Nephron progenitor cell (in vitro differentiated cells): Measurements from ENCODE around the gene BRMS1L.
"Not testable (repeated sequence)": the region's sequence is repeated elsewhere in the genome, so short reads cannot be mapped to it uniquely, and the experiment has no call there.

Experiments used
- DNase-seq: peaks from one replicate; pipeline ENCODE4 v3.0.0; 2021
- H3K27ac Mint-ChIP-seq: 2 replicates; pipeline ENCODE4 v1.8.0; 2021; ENCODE audit warnings: mild to moderate bottlenecking, moderate library complexity, mixed read lengths
- H3K27me3 Mint-ChIP-seq: 2 replicates; pipeline ENCODE4 v1.8.0; 2021; ENCODE audit warnings: mild to moderate bottlenecking, low read depth, mixed read lengths; ENCODE audit not compliant: poor library complexity
- H3K36me3 Mint-ChIP-seq: 2 replicates; pipeline ENCODE4 v1.8.0; 2021; ENCODE audit warnings: low read depth, mixed read lengths
- H3K4me1 Mint-ChIP-seq: 2 replicates; pipeline ENCODE4 v1.8.0; 2021; ENCODE audit warnings: mixed read lengths
- H3K4me3 Mint-ChIP-seq: 2 replicates; pipeline ENCODE4 v1.8.0; 2021; ENCODE audit warnings: mild to moderate bottlenecking, moderate library complexity, mixed read lengths
- H3K9me3 Mint-ChIP-seq: 2 replicates; pipeline ENCODE4 v1.8.0; 2021; ENCODE audit warnings: mild to moderate bottlenecking, moderate library complexity, mixed read lengths
- CTCF ChIP-seq: fragments of 200-600 bp; sonication (generic); IDR thresholded peaks from 2 replicates; pipeline ENCODE4 v1.5.0; 2021; ENCODE audit warnings: antibody characterized with exemption

Gene BRMS1L

GRCh38 chr14:35826218-35826951 lies at the start of gene BRMS1L:
Gene BRMS1L (plus strand): TSS chr14:35826338. CDS start chr14:35826517, 179 bp downstream.
- DNase-seq: peak; percentile 99
- Mint-ChIP-seq H3K4me3 (peak within 1 kb of the TSS; percentile 95), H3K9me3 (peaks cover 3% of the 10 kb centered on the region), H3K36me3 (peaks cover 17% of the 10 kb centered on the region), H3K4me1 (peaks cover 28% of the 10 kb centered on the region), H3K27me3 (peaks cover 15% of the 10 kb centered on the region), H3K27ac (peak within 1 kb of the TSS; percentile 98)
- TF ChIP-seq CTCF: no peak

GRCh38 chr14:35776823-35777222 lies 49.3 kb upstream of the BRMS1L start:
- DNase-seq: no peak
- Mint-ChIP-seq H3K36me3 (peaks cover 17% of the 10 kb centered on the region), H3K4me3 (no peak overlapping the region), H3K4me1 (no peaks in the 10 kb centered on the region), H3K27ac (no peak overlapping the region), H3K9me3 (peaks cover 18% of the 10 kb centered on the region), H3K27me3 (no peaks in the 10 kb centered on the region)
- no peak for TF ChIP-seq CTCF

GRCh38 chr14:35777550-35777949 lies 48.6 kb upstream of the BRMS1L start:
- Mint-ChIP-seq H3K9me3 (peaks cover 18% of the 10 kb centered on the region), H3K36me3 (peaks cover 17% of the 10 kb centered on the region)
- not testable (repeated sequence) for H3K27ac Mint-ChIP-seq, H3K27me3 Mint-ChIP-seq, H3K4me1 Mint-ChIP-seq, DNase-seq, H3K4me3 Mint-ChIP-seq

GRCh38 chr14:35779368-35779767 lies 46.8 kb upstream of the BRMS1L start:
- Mint-ChIP-seq H3K9me3 (peaks cover 18% of the 10 kb centered on the region), H3K27ac (no peak overlapping the region), H3K4me3 (no peak overlapping the region), H3K4me1 (no peaks in the 10 kb centered on the region), H3K36me3 (peaks cover 17% of the 10 kb centered on the region), H3K27me3 (no peaks in the 10 kb centered on the region)
- TF ChIP-seq CTCF: no peak
- no peak for DNase-seq

GRCh38 chr14:35783699-35784098 lies 42.4 kb upstream of the BRMS1L start:
- Mint-ChIP-seq H3K27me3 (no peaks in the 10 kb centered on the region), H3K9me3 (peaks cover 18% of the 10 kb centered on the region), H3K4me1 (no peaks in the 10 kb centered on the region), H3K27ac (no peak overlapping the region), H3K36me3 (peaks cover 17% of the 10 kb centered on the region), H3K4me3 (no peak overlapping the region)
- TF ChIP-seq CTCF: no peak
- no peak for DNase-seq

GRCh38 chr14:35786856-35787255 lies 39.3 kb upstream of the BRMS1L start:
- Mint-ChIP-seq H3K4me3 (no peak overlapping the region), H3K9me3 (no peaks in the 10 kb centered on the region), H3K4me1 (no peaks in the 10 kb centered on the region), H3K27me3 (peaks cover 2% of the 10 kb centered on the region), H3K36me3 (peaks cover 5% of the 10 kb centered on the region), H3K27ac (peak overlapping the region; percentile 3)
- no peak for DNase-seq
- no peak for TF ChIP-seq CTCF
